Measurements from ENCODE around the gene BRCA1.

DNA sequence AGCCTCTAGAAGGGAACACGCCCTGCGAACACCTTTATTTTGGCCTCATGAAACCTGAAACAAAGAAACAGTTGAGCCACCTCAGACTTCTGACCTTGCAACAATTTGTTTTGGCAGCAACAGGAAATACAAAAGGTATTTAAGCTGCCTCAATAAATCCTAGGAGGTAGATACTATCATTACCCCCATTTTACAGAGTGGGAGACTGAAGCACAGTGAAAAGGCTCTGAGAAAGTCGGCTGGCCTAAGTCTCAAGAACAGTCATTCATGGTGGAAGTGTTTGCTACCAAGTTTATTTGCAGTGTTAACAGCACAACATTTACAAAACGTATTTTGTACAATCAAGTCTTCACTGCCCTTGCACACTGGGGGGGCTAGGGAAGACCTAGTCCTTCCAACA, 81.1 kb downstream of the BRCA1 start:
- TF ChIP-seq, protein P1, sequence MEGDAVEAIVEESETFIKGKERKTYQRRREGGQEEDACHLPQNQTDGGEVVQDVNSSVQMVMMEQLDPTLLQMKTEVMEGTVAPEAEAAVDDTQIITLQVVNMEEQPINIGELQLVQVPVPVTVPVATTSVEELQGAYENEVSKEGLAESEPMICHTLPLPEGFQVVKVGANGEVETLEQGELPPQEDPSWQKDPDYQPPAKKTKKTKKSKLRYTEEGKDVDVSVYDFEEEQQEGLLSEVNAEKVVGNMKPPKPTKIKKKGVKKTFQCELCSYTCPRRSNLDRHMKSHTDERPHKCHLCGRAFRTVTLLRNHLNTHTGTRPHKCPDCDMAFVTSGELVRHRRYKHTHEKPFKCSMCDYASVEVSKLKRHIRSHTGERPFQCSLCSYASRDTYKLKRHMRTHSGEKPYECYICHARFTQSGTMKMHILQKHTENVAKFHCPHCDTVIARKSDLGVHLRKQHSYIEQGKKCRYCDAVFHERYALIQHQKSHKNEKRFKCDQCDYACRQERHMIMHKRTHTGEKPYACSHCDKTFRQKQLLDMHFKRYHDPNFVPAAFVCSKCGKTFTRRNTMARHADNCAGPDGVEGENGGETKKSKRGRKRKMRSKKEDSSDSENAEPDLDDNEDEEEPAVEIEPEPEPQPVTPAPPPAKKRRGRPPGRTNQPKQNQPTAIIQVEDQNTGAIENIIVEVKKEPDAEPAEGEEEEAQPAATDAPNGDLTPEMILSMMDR (IDR thresholded peaks at IDR 0.05): no peak
- no peak for TF ChIP-seq POLR2A (IDR thresholded peaks at IDR 0.05)

Data from esophagus squamous epithelium (tissue), 4 donors.